Duodenal mucosa (tissue), 2 donors: ENCODE measurements around the gene UBE2E1.

Source experiments
- H3K27ac ChIP-seq: one replicate; pipeline ENCODE4 v1.7.0; 2013; ENCODE audit warnings: low read depth, low read length
- H3K27me3 ChIP-seq, 2 donors: one replicate each; pipeline ENCODE4 v1.7.0; 2013; ENCODE audit warnings: low read length in 2 of 2, control low read depth in 1 of 2; ENCODE audit not compliant: insufficient read depth in 2 of 2, control insufficient read depth in 1 of 2
- H3K36me3 ChIP-seq, 2 donors: one replicate each; pipeline ENCODE4 v1.7.0; 2013; ENCODE audit warnings: low read length in 2 of 2, control low read depth in 1 of 2; ENCODE audit not compliant: insufficient read depth in 2 of 2, control insufficient read depth in 1 of 2
- H3K4me1 ChIP-seq, 2 donors: one replicate each; pipeline ENCODE4 v1.7.0; 2013; ENCODE audit warnings: low read length in 2 of 2, control low read depth in 1 of 2; ENCODE audit not compliant: insufficient read depth in 2 of 2, control insufficient read depth in 1 of 2
- H3K4me3 ChIP-seq, 2 donors: one replicate each; pipeline ENCODE4 v1.7.0; 2013; ENCODE audit warnings: low read length in 2 of 2, low read depth in 1 of 2
- H3K9ac ChIP-seq, 2 donors: one replicate each; pipeline ENCODE4 v1.7.0; 2013; ENCODE audit warnings: low read length in 2 of 2, low read depth in 1 of 2
- H3K9me3 ChIP-seq, 2 donors: one replicate each; pipeline ENCODE4 v1.7.0; 2013; ENCODE audit warnings: low read length in 2 of 2, control low read depth in 1 of 2; ENCODE audit not compliant: control insufficient read depth in 1 of 2

UBE2E1 gene

DNA sequence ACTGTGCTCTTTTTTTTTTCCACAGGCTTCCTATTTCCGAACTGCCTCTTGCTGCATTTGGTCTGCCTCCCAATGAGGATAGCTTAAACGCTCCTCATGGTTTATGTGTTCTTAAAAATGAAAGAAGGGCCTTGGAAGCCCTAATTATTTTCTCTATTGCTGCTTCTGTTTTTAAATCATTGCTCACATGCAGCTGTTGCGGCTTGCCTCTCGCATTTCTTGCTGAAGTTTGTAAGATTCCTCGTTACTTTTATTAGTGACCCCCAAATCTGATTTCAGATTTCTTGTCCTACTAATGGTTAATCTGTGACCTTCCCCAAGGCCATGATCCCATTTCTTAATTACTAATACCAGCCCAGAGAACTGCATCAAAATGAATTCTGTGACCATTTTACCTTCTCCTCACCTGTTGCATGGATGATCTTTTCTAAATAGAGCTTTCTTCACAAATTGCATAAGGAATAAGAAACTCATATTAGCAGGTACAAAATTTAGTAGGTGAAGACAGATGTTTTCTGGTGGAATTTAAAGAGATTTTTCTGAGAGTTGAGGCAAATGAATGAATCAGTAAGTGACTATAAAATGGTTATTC lies 1.8 kb downstream of the UBE2E1 start:
- Histone ChIP-seq H3K4me3 (peak overlapping the region; percentile 77 to 79), H3K27ac (no peak overlapping the region), H3K27me3 (no peaks in the 10 kb centered on the region), H3K9me3 (no peaks in the 10 kb centered on the region), H3K9ac (peak overlapping the region; percentile 47 to 68), H3K36me3 (no peaks in the 10 kb centered on the region), H3K4me1 (peaks cover 30 to 37% of the 10 kb centered on the region in 2 donors)

DNA sequence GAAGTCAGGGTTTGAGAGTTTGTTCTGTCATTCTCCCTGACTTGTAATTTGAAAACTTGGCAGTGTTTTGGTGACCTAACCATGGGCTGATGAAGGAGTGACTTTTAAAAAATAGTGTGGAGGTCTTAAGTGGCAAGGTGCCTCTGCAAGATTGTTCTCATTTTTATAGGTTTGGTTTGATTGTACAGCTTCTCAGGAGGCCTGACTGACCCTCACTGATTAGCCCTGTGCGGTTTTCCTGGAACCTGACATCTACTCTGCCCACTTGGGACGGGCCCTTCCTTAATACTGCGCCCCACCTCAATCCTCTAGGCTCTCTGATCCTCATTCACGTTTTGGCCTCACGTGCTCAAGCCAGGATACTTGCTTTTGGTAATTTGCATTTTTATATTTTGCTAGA lies 2.8 kb downstream of the UBE2E1 start:
- Histone ChIP-seq H3K4me3 (no peak overlapping the region), H3K27me3 (no peaks in the 10 kb centered on the region), H3K9me3 (no peaks in the 10 kb centered on the region), H3K4me1 (peaks cover 30 to 37% of the 10 kb centered on the region in 2 donors), H3K27ac (no peak overlapping the region), H3K36me3 (no peaks in the 10 kb centered on the region), H3K9ac (no peak overlapping the region)

- Histone ChIP-seq H3K4me1 (peaks cover 30 to 35% of the 10 kb centered on the region in 2 donors), H3K27me3 (no peaks in the 10 kb centered on the region), H3K36me3 (peaks cover 0 to 2% of the 10 kb centered on the region in 2 donors), H3K9me3 (no peaks in the 10 kb centered on the region), H3K27ac (no peak overlapping the region), H3K4me3 (no peak overlapping the region), H3K9ac (no peak overlapping the region)
These were observed 3.5 kb downstream of the UBE2E1 start for GRCh38 chr3:23809294-23809693.

- no peaks in the 10 kb centered on the region for H3K9me3 ChIP-seq
- peak overlapping the region; percentile 43 for H3K27ac ChIP-seq
- no peaks in the 10 kb centered on the region for H3K27me3 ChIP-seq
- H3K36me3 ChIP-seq, result peaks cover 0 to 2% of the 10 kb centered on the region in 2 donors
- peaks cover 27 to 29% of the 10 kb centered on the region in 2 donors for H3K4me1 ChIP-seq
- H3K4me3 ChIP-seq, result peak overlapping the region; percentile 72 to 93
- peak overlapping the region; percentile 58 to 68 for H3K9ac ChIP-seq
These were observed 4.1 kb downstream of the UBE2E1 start for GRCh38 chr3:23809840-23810342.

GRCh38 chr3:23810343-23811184 lies 4.8 kb downstream of the UBE2E1 start:
- Histone ChIP-seq H3K9ac (peak overlapping the region; percentile 58 to 87), H3K36me3 (peaks cover 0 to 2% of the 10 kb centered on the region in 2 donors), H3K27me3 (no peaks in the 10 kb centered on the region), H3K9me3 (no peaks in the 10 kb centered on the region), H3K4me3 (peak overlapping the region; percentile 72 to 93), H3K27ac (peak overlapping the region; percentile 43), H3K4me1 (peaks cover 25 to 27% of the 10 kb centered on the region in 2 donors)

DNA sequence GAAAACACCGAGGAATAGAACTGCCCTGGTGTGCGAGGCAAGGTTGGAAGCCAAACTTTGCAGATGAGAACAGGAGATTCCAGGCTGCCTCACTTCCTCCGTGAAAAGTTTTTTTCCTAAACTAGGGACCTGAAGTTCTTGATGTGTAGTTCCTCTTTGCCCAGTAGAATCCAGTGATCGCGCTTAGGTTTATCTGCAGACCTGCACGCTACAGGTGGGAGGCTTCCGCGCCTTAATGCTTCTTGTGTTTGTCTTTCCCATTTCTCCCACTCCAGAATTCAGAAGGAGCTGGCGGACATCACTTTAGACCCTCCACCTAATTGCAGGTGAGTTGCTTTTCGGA lies 5.4 kb downstream of the UBE2E1 start:
- no peak overlapping the region for H3K27ac ChIP-seq
- H3K9me3 ChIP-seq, result no peaks in the 10 kb centered on the region
- peak overlapping the region; percentile 72 to 93 for H3K4me3 ChIP-seq
- no peaks in the 10 kb centered on the region for H3K27me3 ChIP-seq
- peaks cover 27 to 29% of the 10 kb centered on the region in 2 donors for H3K4me1 ChIP-seq
- peak overlapping the region; percentile 58 to 87 for H3K9ac ChIP-seq
- peaks cover 0 to 2% of the 10 kb centered on the region in 2 donors for H3K36me3 ChIP-seq

- Histone ChIP-seq H3K27ac (no peak overlapping the region), H3K4me1 (peaks cover 27 to 29% of the 10 kb centered on the region in 2 donors)
These were observed 6.2 kb downstream of the UBE2E1 start for GRCh38 chr3:23811919-23812318.

DNA sequence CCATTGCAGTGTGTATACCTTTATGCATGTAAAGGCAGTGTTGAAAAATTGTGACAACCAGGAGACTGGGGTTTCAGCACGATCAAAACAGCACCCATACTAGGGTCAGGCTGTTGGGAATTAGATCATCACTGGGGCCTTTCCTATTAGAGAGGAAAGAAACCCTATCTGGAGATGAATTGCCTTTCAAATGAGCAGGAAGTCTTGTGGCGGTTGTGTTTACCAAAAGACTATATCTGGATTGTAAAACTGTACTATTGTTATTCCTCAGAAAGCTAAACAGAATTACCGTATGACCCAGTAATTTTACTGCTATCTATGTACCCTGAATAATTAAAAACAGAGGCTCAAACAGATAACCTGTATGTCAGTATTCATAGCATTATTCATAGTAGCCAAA lies 10.1 kb downstream of the UBE2E1 start:
- Histone ChIP-seq H3K9me3 (no peaks in the 10 kb centered on the region), H3K4me1 (peaks cover 3 to 9% of the 10 kb centered on the region in 2 donors), H3K27ac (no peak overlapping the region), H3K36me3 (peaks cover 2 to 4% of the 10 kb centered on the region in 2 donors), H3K4me3 (no peak overlapping the region), H3K9ac (no peak overlapping the region), H3K27me3 (no peaks in the 10 kb centered on the region)

More at GRCh38 chr3:23811919-23812318, 6.2 kb downstream of the UBE2E1 start:
- Histone ChIP-seq H3K4me3 (peak overlapping the region; percentile 72 to 93), H3K27me3 (no peaks in the 10 kb centered on the region), H3K9me3 (no peaks in the 10 kb centered on the region), H3K36me3 (peaks cover 0 to 2% of the 10 kb centered on the region in 2 donors), H3K9ac (peak overlapping the region in 1 of 2 donors; percentile 87)

DNA sequence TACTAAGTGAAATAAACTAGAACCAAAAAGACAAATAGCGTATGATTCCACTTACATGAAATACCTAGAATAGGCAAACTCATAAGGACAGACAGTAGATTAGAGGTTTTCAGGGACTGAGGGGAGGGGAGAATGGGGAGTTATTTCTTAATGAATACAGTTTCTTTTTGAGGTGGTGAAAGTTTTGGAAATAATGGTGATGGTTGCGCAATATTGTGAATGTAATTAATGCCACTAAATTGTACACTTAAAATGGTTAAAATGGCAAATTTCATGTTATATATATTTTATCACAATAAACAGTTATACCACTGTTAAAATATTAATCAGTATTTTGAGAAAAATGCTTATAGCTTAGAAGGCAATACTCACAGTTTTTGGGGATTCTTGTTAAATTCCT lies 11.0 kb downstream of the UBE2E1 start:
- Histone ChIP-seq H3K4me3 (no peak overlapping the region), H3K9ac (no peak overlapping the region), H3K4me1 (peaks cover 2 to 3% of the 10 kb centered on the region in 2 donors), H3K27me3 (no peaks in the 10 kb centered on the region), H3K36me3 (peaks cover 2 to 4% of the 10 kb centered on the region in 2 donors), H3K9me3 (no peaks in the 10 kb centered on the region), H3K27ac (no peak overlapping the region)
